Fibroblast of the aortic adventitia (primary cell): Measurements from ENCODE around the gene ETV6. TPM values are rescaled to one million over a fixed set of nuclear protein-coding genes. Genes with fewer than 3 reads are reported as not detected.

ENCODE experiments used
- DNase-seq: peaks from one replicate; pipeline ENCODE4 v3.0.0-alpha.2; 2010; ENCODE audit warnings: low read depth
- H3K4me3 ChIP-seq: 2 replicates; pipeline ENCODE4 v1.5.1; 2011; ENCODE audit warnings: low read depth, mild to moderate bottlenecking, control low read depth, low read length, moderate library complexity
- CTCF ChIP-seq: IDR thresholded peaks from 2 replicates; pipeline ENCODE4 v1.5.1; 2011; ENCODE audit warnings: mild to moderate bottlenecking, low read length, control low read depth, inconsistent platforms; ENCODE audit not compliant: insufficient read depth
- total RNA-seq: library from RNA; depleted of rRNA; stranded (reverse); fragments of >200 nt; gene quantifications from 2 replicates; pipeline ENCODE4 v1.2.3, GENCODE V29; 2012; ENCODE audit warnings: low replicate concordance

ETV6 gene
- total RNA-seq, 1 donor, result 6.1 TPM

GRCh38 chr12:11773889-11774677, 124.6 kb downstream of the ETV6 start:
- TF ChIP-seq CTCF, result no peak
- DNase-seq, result no peak
- no peak overlapping the region for H3K4me3 ChIP-seq

GRCh38 chr12:11774821-11775220, 125.3 kb downstream of the ETV6 start:
- TF ChIP-seq CTCF, result no peak
- no peak for DNase-seq
- H3K4me3 ChIP-seq, result no peak overlapping the region

GRCh38 chr12:11776316-11776715, 126.8 kb downstream of the ETV6 start:
- DNase-seq, result no peak
- TF ChIP-seq CTCF, result no peak
- H3K4me3 ChIP-seq, result no peak overlapping the region

GRCh38 chr12:11777451-11777850, 128.0 kb downstream of the ETV6 start:
- H3K4me3 ChIP-seq, result no peak overlapping the region
- DNase-seq, result no peak
- TF ChIP-seq CTCF, result no peak

GRCh38 chr12:11777962-11778361, 128.5 kb downstream of the ETV6 start:
- no peak for DNase-seq
- TF ChIP-seq CTCF, result no peak
- no peak overlapping the region for H3K4me3 ChIP-seq

GRCh38 chr12:11778713-11779685, 129.5 kb downstream of the ETV6 start:
- TF ChIP-seq CTCF, result no peak
- no peak overlapping the region for H3K4me3 ChIP-seq
- peak; percentile 94 for DNase-seq
